BE2C (cell line): ENCODE measurements around the gene MAST3.

Source experiments
- DNase-seq: peaks from one replicate; pipeline ENCODE4 v3.0.0-alpha.2; 2020
- H3K27me3 ChIP-seq: fragments of 250-450 bp; sonication (Bioruptor Pico); 2 replicates; pipeline ENCODE4 v1.5.1; 2020; ENCODE audit warnings: mild to moderate bottlenecking
- H3K36me3 ChIP-seq: fragments of 250-450 bp; sonication (Bioruptor Pico); 2 replicates; pipeline ENCODE4 v1.5.1; 2020; ENCODE audit warnings: mild to moderate bottlenecking
- H3K4me1 ChIP-seq: fragments of 250-450 bp; sonication (Bioruptor Pico); 2 replicates; pipeline ENCODE4 v1.5.1; 2020
- H3K4me3 ChIP-seq: 2 replicates; pipeline ENCODE4 v1.5.1; 2011; ENCODE audit warnings: low read depth, low read length
- H3K9me3 ChIP-seq: fragments of 250-450 bp; sonication (Bioruptor Pico); 2 replicates; pipeline ENCODE4 v1.5.1; 2020
- TF ChIP-seq, protein P1 (sequence below): IDR thresholded peaks from 2 replicates; pipeline ENCODE4 v1.5.1; 2012; ENCODE audit warnings: mild to moderate bottlenecking, low read depth, low read length

MAST3 gene

GRCh38 chr19:18174983-18175382 lies 77.4 kb downstream of the MAST3 start:
- H3K27me3 ChIP-seq, result peaks cover 17% of the 10 kb centered on the region
- TF ChIP-seq, protein P1, sequence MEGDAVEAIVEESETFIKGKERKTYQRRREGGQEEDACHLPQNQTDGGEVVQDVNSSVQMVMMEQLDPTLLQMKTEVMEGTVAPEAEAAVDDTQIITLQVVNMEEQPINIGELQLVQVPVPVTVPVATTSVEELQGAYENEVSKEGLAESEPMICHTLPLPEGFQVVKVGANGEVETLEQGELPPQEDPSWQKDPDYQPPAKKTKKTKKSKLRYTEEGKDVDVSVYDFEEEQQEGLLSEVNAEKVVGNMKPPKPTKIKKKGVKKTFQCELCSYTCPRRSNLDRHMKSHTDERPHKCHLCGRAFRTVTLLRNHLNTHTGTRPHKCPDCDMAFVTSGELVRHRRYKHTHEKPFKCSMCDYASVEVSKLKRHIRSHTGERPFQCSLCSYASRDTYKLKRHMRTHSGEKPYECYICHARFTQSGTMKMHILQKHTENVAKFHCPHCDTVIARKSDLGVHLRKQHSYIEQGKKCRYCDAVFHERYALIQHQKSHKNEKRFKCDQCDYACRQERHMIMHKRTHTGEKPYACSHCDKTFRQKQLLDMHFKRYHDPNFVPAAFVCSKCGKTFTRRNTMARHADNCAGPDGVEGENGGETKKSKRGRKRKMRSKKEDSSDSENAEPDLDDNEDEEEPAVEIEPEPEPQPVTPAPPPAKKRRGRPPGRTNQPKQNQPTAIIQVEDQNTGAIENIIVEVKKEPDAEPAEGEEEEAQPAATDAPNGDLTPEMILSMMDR, result no peak
- DNase-seq, result no peak
- peaks cover 4% of the 10 kb centered on the region for H3K4me1 ChIP-seq
- no peak overlapping the region for H3K4me3 ChIP-seq
- H3K36me3 ChIP-seq, result no peaks in the 10 kb centered on the region; the same call in 1 of the 2 replicates
- no peaks in the 10 kb centered on the region for H3K9me3 ChIP-seq

- peaks cover 4% of the 10 kb centered on the region for H3K4me1 ChIP-seq
- H3K4me3 ChIP-seq, result no peak overlapping the region
- no peaks in the 10 kb centered on the region for H3K9me3 ChIP-seq
- TF ChIP-seq, protein P1, result no peak
- DNase-seq, result no peak
- H3K36me3 ChIP-seq, result no peaks in the 10 kb centered on the region; the same call in 1 of the 2 replicates
- H3K27me3 ChIP-seq, result peaks cover 25% of the 10 kb centered on the region
Measured at GRCh38 chr19:18176367-18177310, 79.1 kb downstream of the MAST3 start.

DNA sequence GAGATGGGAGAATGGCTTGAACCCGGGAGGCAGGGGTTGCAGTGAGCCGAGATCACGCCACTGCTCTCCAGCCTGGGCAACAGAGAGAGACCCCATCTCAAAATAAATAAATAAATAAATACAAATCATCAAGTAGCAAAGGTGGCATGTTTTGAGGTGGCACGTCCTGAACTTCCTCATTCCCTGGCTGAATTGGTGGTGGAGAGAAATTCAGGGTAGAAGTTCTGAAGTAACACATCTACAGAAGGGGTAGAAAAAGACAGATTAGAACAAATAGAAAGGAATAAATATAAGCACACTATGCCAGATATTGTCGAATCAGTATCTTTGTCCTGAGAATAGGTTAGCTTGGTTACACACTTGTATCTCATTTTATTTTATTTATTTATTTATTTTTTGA lies 82.4 kb downstream of the MAST3 start:
- no peak overlapping the region for H3K4me3 ChIP-seq
- DNase-seq, result no peak
- H3K9me3 ChIP-seq, result no peaks in the 10 kb centered on the region
- peaks cover 24% of the 10 kb centered on the region for H3K27me3 ChIP-seq
- H3K36me3 ChIP-seq, result no peaks in the 10 kb centered on the region
- TF ChIP-seq, protein P1, result no peak
- no peaks in the 10 kb centered on the region for H3K4me1 ChIP-seq

DNA sequence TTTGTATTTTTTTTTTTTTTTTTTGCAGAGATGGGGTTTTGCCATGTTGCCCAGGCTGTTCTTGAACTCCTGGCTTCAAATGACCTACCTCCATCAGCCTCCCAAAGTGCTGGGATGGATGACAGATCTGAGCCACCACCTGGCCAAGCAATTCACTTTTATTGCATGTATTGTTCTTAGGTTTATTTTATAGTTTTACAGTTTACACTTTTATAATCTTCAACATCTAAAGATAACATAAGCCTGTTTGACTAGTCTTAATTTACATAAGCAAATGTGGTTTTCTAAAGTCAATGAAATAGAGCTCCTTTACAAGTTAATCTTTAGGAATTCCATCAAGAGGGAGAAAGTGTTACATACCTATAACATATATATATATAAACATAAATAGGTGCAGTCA lies 86.0 kb downstream of the MAST3 start:
- Histone ChIP-seq H3K4me3 (no peak overlapping the region), H3K9me3 (no peaks in the 10 kb centered on the region), H3K4me1 (no peaks in the 10 kb centered on the region), H3K36me3 (no peaks in the 10 kb centered on the region), H3K27me3 (peaks cover 18% of the 10 kb centered on the region)
- DNase-seq, result no peak
- TF ChIP-seq, protein P1, result no peak

DNA sequence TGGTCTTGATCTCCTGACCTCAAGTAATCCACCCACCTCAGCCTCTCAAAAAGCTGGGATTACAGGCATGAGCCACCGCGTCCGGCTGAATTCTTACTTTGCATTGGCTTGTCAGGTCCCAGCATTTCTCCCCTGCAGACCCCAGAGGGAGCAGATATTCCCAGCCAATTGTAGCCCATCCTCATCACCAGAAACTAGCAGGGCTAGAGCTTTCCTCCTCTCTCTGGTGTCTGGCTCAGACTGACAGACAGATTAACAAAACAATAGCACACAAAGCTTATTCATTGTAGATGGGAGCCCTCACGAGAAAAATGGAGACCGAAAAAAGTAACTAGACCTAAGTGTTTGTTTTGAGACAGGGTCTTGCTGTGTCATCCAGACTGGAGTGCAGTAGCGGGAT lies 88.0 kb downstream of the MAST3 start:
- Histone ChIP-seq H3K27me3 (peaks cover 13% of the 10 kb centered on the region), H3K4me3 (no peak overlapping the region), H3K36me3 (no peaks in the 10 kb centered on the region), H3K4me1 (no peaks in the 10 kb centered on the region), H3K9me3 (no peaks in the 10 kb centered on the region)
- DNase-seq, result no peak
- TF ChIP-seq, protein P1, result no peak

DNA sequence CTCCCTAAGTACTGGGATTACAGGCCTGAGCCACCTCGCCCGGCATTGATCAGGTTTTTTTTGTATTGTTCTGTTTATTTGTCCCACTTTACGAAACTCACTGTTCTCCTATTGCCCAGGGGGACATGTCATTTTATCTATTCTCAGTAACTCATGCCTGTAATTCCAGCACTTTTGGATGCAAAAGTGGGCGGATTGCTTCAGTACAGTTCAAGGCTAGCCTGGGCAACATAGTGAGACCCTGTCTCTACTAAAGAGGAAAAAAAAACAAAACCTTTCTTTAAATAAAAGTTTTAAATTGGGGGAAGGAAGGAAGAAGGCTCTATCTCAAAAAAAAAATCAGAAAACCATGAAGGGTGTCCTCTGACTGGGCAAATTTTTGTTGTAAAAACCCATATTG lies 92.7 kb downstream of the MAST3 start:
- Histone ChIP-seq H3K9me3 (no peaks in the 10 kb centered on the region), H3K36me3 (no peaks in the 10 kb centered on the region), H3K27me3 (no peaks in the 10 kb centered on the region), H3K4me3 (no peak overlapping the region), H3K4me1 (peaks cover 12% of the 10 kb centered on the region)
- TF ChIP-seq, protein P1, result no peak
- no peak for DNase-seq
